ENCODE measurements around the gene LHFPL2.
"Not testable (repeated sequence)": the region's sequence is repeated elsewhere in the genome, so short reads cannot be mapped to it uniquely, and the experiment has no call there.

Gene LHFPL2

DNA sequence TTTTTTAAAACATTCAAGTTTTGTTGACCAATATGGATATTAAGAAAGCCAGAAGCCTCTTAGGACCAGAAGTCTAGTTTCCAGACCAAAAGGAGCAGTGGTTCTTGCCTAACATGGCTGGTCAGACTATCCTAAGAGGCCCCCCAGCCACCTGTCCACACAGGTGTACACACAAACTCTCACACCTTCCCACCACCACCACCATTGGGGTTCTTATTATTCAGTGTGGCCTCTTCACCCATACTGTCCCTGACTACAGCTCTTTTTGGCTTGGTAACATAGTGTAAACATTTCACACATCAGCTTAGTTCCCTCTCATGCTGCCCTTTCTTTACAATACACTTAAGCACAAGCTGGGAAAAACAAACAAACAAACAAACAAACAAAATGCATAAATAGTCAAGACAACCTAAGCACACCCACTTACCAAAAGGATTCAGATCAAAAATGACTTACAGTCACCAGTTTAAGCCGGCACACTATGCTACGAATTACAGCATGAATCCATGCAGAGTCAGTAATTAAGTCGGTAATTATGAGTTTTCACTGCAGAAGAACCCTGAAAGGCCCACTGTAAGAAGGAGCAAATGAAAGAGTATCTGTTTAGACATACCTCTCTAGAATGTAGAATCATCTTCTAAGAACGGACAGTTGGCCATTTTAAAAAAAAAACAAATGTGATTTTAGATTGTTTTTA, 9.5 kb downstream of the LHFPL2 start:
- DNase-seq: no peak

DNA sequence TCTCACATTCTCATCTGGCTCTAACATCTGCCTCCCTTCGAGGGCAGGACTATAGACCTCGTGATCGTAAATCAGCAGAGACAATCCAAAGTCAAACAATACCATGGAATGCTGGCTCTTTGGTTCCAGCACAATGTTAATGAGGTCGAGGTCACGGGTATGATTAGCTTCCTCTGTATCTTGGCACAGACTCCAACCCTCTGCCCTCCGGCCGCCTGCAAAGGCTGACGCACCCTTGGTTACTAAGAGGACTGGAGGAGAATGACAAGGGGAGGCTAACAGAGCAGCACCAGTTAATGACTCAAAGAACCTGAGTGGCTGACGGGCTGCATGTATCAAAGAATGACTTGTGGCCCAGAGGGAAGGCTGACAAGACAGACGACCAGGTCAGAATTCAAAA, 10.1 kb downstream of the LHFPL2 start:
- no peak for DNase-seq

DNA sequence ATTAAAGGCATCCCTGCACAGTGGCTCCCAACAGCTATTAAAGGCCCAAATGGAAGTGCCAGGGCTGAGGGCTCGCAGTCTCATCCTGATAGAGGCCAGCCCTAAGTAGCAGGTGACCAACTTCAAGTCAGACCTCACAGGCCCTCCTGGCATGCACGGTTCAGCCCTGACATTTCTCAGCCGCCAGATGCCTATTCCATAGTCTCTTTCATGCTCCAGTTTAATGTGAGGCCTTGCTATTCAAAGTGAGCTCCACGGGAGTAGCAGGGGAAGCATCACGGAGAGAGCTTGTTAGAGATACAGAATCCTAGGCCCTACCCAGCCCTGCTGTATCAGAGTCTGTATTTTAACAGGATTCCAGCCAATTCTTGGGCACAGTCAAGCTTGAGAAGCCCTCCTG, 11.1 kb downstream of the LHFPL2 start:
- DNase-seq: no peak

DNA sequence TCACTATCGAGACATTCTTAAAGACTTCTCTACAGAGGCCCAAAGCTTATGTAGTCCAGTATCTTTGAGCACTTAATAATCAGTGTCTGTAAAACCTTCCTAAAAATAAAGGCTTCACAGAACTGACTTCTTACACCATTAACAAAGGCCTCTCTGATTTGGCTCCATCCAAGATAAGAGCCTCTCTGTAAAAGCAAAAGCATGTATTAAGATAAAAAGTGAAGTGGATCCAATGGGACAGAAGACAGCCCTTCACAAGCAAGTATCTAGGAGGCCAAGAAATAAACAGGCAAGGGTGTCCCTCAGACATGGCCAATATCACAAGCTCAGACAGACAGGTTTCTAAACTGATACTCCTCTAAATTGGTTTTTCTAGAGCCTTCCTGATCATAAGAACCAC, 11.9 kb downstream of the LHFPL2 start:
- no peak for DNase-seq

DNA sequence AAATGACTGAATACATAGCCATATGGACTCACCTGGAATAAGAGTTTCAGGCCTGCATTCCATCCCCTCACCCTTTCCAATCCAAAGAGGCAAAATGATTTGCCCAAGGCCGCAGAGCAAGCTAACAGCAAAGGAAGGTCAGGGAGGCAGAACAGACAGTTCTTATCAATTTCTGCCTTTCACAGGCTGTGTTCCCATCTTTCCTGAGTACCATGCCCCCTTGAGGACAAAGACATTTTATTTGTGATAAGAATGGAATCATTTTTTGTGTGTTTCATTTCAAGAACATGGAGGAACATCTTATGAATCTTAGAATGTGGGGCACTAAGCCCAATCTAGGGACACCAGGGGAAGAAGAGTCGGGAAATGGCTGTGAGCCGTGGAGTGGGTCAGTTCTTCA, 13.9 kb downstream of the LHFPL2 start:
- no peak for DNase-seq

DNA sequence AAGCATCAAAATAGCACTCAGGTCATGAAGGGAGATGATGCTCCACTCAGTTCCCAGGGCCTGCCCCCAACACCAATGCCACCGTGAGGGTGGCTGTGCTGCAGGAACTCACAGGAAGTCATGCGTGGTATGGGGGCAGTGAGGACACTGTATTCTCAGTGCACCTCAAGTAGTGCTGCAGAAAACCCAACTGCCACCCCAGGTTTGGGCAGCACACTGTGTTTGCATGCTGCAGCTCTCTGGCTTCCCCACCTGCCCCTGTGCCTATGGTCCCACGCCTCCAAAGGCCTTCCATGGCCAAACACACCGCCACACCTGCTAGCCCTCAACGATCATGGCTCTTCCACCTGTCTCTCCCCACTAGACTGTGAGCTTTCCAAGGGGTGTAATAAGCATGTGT, 14.3 kb downstream of the LHFPL2 start:
- DNase-seq: no peak

DNA sequence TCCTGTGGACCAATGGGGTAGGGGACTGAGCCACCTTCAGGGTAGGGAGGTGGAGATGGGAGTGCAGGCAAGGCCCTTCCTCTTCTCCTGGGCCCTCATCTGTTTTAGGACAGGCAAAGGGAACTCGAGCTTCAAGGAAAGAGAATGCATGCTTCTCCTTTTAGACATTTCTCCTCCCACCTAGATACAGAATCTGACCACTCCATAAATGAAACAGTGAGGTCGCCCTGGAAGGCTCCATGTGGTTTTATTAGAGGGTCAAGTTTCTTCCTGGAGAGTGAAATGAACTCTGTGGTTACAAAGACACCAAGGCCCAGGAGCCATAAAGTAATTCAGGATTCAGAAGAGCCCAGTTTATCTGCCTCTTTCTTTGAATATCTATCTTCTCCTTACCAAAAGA, 14.9 kb downstream of the LHFPL2 start:
- no peak for DNase-seq

DNA sequence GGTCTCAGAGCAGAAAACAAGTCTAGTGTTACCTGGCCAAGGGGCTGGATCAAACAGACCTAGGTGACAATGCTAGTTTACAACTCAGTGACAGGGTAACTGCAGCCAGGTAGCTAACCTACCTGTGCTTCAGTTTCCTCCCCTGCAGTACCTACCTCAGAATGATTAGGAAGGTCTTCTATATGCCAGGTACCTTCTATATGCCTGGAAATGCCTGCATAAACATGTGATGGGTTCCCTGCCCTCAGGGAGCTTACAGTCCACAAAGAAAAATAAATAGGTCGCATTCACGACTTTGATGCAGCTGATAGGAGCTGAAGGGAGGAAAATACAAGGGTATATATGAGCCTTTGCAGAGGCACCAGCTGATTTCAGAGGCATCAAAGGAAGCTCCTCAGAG, 16.1 kb downstream of the LHFPL2 start:
- no peak for DNase-seq

DNA sequence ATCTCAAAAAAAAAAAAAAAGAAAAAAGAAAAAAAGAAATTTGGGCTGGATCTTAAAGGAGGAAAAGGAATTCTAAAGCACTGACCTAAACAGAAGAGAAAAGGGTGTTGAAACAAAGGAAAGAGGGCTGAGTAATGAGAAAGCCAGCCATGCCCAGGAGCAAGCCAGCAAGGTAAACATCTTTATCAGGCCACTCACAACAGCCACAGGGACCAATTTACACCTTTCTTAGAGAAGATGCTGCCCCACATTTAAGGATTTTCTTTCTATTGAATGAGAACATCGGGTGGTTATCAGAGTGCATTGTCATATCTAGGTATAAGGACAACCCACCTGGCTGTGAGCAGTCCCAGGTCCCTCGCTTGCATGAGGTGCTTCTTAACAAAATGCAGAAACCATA, 16.6 kb downstream of the LHFPL2 start:
- DNase-seq: no peak

DNA sequence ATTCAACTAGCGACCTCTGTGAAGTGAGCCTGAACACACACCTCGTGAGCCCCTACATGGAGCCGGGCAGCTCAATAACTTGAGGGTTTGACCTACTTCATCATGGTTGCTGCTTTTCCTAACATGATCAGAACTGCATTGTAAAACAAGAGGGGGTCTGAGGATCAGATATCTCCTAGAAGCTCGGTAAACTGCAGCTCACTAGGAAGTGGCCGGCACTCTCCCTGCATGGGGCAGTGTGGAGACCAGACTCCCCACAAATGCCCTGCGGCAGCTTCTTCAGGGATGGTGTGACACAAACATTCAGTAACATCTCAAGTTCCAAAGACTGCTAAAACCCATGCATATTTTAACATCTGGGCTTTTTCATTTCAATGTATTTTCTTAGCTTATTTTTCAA, 18.5 kb downstream of the LHFPL2 start:
- DNase-seq: no peak

DNA sequence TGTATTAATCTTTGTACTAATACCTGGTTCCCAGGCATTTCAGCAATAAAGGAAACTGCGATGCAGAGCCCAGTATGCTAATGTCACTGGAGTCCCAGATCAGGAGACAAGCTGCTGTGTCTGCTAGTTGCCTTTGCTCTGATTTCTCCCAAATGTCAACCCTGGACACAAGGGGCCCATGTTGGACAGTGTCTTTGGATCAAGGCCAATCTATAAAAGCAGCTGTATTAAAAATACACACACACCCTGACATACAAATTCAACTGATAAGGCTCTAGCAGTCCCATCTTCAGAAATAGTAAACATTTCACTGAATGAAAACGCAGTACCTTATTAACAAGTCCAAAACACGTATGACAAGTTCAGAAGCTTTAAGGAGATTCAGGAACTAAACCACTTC, 18.9 kb downstream of the LHFPL2 start:
- DNase-seq: no peak

DNA sequence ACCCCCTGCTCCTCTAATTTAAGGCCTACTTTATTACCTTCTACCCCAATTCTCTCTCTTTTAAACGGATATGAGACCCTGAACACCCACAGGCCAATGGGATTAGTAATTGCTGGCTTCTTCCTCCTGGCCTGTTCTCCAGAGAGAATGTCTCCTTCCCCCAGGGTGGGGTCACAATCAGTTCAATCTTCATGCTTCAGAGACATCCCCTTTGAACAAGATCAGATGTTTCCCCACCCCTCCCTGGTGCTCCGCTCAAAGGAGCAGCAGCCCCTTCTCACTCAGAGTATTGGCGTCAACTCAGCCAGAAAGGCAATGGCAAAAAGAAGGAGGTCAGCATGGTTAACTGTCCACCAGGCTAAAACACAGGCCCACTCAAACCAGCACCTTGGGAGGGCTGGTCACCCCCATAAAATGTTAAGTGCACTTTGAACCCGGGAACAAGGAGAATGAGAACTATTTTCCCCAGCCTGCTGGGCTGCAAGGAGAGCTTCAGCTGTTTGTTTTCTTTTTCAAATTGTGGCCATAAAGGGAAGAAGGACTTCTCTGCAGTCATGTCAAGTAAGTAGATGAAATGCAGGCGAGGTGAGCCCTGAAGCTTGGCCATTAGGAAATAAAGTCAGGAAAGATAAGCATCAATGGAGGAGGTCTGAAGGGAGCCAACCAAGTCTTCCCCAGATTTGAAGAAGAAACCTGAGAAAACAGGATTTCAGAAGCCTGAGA, 20.1 kb downstream of the LHFPL2 start:
- DNase-seq: no peak

DNA sequence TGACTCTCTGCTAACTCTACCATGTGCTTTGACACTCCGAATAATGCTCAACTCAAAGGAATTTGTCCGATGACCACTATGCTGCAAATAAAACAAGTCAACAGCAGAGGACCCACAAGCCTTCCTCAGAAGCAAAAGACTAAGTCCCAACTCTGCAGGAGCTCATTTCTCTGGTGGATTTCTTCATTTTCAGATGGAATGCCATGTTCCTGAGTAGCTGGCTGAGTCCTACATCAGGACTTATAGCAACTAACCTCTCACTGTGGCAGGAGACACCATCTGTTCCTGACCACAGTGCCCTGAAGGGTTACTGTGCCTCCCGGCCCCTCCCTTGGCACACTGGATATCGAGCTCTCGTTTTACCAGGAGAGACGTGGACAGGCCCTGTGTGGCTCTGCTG, 20.8 kb downstream of the LHFPL2 start:
- DNase-seq: no peak

DNA sequence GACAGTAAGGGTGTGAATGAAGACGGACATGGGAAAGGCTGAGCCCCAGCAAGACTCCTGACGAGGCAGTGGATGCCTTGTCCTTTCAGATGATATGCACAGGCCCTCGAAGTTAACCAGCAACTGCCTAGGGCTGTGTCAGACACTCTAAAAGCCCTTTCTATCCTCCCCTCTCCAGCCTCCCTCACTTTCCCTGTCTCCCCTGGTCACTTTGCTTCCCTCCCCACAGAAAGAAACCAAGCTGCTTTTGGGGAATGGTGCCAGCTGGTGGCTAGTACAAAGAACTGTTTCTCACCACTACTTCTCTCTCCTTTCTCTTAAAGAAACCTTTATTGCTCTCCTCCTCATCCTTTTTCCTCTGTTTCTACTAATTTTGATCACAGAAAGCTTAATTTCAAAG, 21.4 kb downstream of the LHFPL2 start:
- DNase-seq: no peak

DNA sequence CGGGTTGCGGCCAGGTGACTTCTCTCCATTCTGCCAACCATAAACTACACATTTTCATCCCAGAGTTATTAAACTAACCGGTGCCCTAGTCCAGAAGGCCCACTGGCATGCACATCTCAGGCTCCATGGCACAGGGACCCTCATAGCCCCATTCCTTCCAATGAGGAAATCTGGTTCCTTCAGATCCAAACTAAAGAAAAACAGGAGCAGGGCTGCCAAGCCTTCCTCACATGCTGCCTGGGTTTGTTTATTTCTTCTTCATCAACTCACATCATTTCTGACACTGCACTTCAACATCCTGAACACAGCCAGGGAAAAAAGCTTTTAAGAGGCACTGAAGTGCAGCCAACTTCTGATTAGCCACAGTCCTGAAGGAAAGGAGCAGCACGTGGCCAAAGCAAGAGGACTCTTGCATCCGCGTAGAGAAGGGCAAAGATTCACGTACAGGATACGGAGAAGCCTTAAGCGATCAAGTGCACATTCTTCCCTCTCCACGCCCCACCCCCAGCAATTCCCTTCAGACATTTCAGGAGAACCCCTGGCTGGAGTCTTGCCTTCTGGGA, 22.5 kb downstream of the LHFPL2 start:
- DNase-seq: no peak

DNA sequence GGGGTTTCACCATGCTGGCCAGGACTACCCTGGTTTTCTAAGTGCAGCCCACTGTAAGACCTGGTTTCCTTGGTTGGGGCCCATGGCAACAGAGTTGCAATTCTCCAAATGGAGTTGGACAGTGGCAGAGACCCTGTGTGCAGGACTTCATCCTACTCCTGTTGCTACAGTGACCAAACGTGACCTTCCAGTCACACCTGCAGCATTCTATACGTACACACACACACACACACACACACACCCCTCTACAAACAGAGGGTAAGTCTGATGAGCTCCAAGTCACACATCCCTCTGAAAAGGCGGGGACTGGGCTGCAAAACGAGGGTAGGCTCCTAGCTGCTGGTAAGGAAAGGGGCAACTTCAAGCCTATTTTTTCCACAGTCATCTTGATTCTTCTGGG, 23.6 kb downstream of the LHFPL2 start:
- no peak for DNase-seq

DNA sequence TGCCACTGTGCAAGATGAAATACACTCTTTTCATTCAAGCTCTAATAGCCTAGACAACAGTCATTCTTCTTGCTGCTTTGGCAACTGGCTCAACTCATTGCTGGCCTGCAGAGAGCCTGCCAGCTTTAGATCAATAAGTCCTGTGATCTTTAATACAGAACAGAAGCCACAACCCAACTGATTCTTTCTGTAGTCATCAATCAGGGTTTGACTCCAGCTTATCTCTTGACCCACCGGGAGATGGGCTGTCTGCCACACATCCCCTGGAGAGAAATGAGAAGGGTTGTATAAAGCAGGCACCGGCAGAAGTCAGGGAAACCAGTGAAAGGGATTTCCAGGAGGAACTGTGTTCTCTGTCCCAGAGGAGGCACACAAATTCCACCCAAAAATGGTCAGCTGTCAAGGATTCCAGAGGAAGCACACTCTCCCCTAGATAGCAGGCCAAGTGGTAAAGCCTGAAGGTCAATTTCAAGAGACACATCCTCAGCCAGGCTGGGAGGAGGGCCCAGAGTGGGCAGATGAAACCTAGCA, 24.5 kb downstream of the LHFPL2 start:
- no peak for DNase-seq

DNA sequence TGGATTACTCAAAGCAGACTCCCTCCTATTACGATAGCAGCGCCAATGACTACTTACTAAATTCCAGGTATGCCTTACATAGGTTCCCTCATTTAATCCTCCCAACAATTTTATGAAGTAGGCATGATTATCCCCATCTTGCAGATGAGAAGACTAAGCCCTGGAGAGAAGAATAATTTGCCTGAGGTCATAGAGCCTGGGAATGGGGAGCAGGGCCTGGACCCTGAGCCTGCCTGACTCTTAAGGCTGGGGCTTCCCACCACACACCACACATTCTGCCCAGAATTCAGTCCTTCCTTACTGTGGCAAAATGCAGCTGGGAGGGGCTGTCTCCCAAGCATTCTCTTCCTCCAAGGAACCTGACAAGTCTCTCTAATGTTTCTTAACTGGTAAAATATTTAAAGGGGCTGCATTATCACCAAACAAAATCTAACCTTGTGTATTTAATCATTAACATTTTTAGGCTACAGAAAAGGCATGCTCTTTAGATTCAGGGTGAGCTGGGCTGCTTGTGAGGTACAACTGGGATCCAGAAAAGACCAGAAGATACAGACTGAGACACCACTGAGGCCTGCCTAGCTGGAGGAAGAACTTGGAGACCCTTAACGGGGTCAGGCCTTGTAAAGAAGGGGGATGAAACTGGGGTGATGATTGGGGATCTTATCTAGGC, 26.1 kb downstream of the LHFPL2 start:
- DNase-seq: no peak

DNA sequence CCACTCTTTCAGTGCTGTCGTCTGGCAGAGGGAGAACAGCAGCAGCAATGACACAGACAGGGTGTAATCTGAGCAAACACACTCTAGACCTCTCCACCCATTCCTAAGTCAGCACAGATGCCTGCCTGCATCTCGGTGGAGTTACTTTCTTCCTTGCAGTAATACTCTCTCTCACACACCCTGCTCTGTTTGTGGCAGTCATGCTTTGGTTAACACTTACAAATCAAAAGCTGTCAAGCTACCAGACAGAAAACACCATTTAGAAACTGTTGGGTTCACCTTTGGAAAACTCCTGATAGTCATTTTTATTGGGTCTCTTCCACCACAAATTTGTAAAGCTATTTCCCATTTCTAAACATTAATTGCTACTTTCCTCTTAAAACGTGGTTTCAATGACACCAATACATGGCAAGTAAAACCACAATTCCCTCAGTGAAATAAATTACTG, 27.3 kb downstream of the LHFPL2 start:
- DNase-seq: no peak

DNA sequence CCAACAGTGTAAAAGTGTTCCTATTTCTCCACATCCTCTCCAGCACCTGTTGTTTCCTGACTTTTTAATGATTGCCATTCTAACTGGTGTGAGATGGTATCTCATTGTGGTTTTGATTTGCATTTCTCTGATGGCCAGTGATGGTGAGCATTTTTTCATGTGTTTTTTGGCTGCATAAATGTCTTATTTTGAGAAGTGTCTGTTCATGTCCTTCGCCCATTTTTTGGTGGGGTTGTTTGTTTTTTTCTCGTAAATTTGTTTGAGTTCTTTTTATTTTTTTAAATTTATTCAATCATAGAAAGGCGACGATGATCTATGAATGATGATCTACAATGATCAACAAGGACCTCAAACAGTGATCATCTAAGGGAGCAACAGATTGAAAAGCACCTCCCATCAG, 28.5 kb downstream of the LHFPL2 start:
- DNase-seq: not testable (repeated sequence)

DNA sequence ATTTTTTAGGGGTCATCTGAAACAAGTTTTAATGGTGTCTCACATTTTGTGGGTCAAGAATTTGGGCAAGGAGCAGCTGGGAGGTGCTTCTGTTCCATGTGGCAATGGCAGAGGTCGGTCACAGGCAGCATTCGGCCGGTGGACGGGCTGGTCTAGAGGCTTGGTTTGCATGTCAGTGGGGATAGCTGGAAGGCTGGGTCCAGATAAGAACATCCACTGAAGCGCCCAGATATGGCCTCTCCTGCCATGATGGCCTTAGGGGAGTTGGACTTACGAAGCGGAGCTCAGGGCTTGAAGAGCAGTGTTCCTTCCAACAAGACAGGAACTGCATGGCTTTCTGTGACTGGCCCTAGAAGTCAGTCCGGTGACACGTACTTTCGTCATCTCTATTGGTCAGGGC, 30.3 kb downstream of the LHFPL2 start:
- DNase-seq: no peak

DNA sequence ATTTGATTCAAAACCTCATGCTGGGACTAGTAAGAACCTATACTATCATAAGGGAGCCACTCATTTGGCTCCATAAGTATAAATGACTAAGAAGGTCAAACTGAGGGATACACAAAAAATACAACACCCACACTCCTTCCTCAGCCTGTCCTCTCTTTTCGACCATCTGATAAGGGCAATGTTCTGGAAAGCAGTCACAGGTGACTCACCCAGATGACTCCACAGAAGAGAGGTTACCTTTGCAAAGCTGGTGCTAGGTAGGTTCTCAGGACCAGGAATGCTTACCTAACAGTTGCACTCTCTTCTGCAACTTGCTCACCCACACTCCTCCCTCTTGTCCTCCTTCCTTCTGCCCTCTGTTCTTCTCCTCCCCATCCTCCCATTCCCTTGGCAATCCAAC, 32.9 kb downstream of the LHFPL2 start:
- DNase-seq: no peak

DNA sequence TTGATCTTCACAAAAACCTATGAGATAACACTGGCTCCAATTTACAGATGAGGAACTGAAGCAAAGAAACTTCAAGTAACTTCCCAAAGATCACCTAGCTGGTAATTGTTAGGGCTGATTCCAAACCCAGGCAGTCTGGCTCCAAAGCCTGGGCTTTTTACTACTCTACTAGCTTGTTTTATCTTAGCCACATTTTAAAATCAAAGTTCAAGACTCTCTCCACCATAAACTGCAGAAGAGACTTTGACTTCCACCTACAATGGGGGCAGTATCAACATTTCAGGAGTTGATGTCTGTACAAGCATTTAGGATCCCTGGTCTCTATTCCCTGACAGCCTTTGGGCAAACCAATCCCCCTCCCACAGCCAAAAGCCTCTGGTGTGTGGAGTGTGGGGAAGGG, 33.8 kb downstream of the LHFPL2 start:
- no peak for DNase-seq

DNA sequence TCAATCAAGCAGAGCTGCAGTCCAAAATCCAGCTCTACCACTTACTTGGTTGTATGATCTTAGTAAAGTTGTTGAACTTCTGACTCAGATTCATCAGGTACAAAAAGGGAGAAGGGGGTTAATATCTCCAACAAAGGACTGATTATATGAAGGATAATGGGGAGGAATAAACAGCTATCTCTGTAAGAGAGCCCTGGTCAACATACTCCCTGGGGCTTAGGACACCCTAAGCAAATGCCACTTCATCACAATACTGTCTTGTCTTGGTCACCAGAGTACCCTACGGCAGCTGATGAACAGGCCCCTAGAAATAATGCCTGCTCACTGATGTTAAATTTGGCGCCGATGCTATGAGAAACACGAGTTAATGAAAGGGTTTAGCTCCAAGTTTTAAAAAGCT, 34.8 kb downstream of the LHFPL2 start:
- no peak for DNase-seq
